ENCODE results near the gene P2RY14.

P2RY14 gene

DNA sequence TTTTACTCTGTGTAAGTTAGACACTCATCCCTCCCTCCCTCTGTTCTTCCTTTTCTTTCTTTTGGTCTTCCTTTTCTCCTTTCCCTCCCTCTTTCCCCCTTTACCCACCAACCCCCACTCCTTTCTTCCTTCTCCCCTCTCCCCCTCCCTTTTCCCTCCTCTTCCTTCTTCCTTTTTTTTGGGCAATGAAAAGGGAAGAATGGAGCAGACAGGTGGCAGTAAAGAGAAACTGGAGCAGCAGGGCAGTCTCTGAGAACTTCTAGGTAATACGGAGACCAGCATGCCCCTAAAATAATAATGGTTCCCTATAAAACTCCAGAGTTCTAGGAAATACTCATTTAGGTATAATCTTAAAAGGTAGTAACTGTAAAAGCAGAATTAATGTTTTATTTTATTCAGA, 63.9 kb downstream of the P2RY14 start:
- no peaks in the 10 kb centered on the region for H3K9me3 ChIP-seq (replicated peaks in 1 of 2; ENCODE audit: control insufficient read depth in 2 of 2, insufficient read depth in 1 of 2, low read depth in 1 of 2, low read length in 2 of 2)
- no peak overlapping the region for H3K9ac ChIP-seq (ENCODE audit: low read depth, low read length, poor library complexity)
- H3K4me2 ChIP-seq (ENCODE audit: insufficient read depth, low read length, poor library complexity, severe bottlenecking), result no peak overlapping the region
- no CpG with 5 or more reads among the region's 1 CpG for WGBS, 2 donors (ENCODE audit: extremely low coverage in 2 of 2, insufficient read length in 2 of 2, insufficient replicate concordance in 1 of 2)
- H2BK15ac ChIP-seq (ENCODE audit: low read length), result no peak overlapping the region
- H3K4me3 ChIP-seq (ENCODE audit: low read length in 2 of 2), result no peak overlapping the region
- no peaks in the 10 kb centered on the region for H3K27me3 ChIP-seq (ENCODE audit: control insufficient read depth in 3 of 3, insufficient read depth in 3 of 3, low read depth in 1 of 3, low read length in 3 of 3)
- no peak overlapping the region for H2AFZ ChIP-seq (ENCODE audit: low read length)
- no peak overlapping the region for H4K8ac ChIP-seq (ENCODE audit: low read depth, low read length)
- no peak overlapping the region for H2BK5ac ChIP-seq (ENCODE audit: low read length)
- H2AK5ac ChIP-seq (ENCODE audit: low read depth, low read length), result no peak overlapping the region
- H2BK120ac ChIP-seq (ENCODE audit: low read depth, low read length), result no peak overlapping the region
- H3K18ac ChIP-seq (ENCODE audit: low read length), result no peak overlapping the region
- H3K4ac ChIP-seq (ENCODE audit: low read length), result no peak overlapping the region
- no peak overlapping the region for H3K14ac ChIP-seq (ENCODE audit: low read length)
- peaks cover 0 to 4% of the 10 kb centered on the region in 2 donors for H3K4me1 ChIP-seq (ENCODE audit: control insufficient read depth in 2 of 2, insufficient read depth in 1 of 2, low read depth in 1 of 2, low read length in 2 of 2)
- no peaks in the 10 kb centered on the region for H3K79me1 ChIP-seq (ENCODE audit: low read depth, low read length)
- no peak for DNase-seq (ENCODE audit: low spot score)
- H3K27ac ChIP-seq (replicated peaks; ENCODE audit: low read length), result no peak overlapping the region
- no peaks in the 10 kb centered on the region for H3K36me3 ChIP-seq (replicated peaks in 1 of 2; ENCODE audit: control insufficient read depth in 2 of 2, insufficient read depth in 2 of 2, low read length in 2 of 2)
- H3K23ac ChIP-seq (ENCODE audit: low read depth, low read length, poor library complexity), result no peak overlapping the region
- H2BK12ac ChIP-seq (ENCODE audit: low read length), result no peak overlapping the region
- H4K91ac ChIP-seq (ENCODE audit: low read depth, low read length, poor library complexity), result no peak overlapping the region

DNA sequence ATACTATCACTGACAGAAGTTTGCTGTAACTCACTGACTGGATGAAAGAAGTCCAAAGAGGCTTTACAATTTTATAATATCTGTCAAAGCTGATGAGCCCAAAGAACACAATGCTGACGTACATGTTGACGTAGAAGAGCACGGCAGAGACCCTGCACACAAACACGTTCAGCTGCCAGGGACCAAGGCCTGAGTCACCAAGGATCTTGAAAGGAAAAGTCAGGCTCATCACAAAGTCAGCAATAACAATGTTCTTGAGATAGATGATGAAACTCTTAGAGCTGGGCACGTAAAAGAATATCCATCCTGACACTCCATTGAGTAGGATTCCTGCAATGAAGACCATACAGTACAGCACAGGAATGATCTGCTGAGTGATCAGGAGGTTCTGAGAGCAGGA, 64.5 kb downstream of the P2RY14 start:
- no peak overlapping the region for H4K91ac ChIP-seq (ENCODE audit: low read depth, low read length, poor library complexity)
- no peak overlapping the region for H3K23ac ChIP-seq (ENCODE audit: low read depth, low read length, poor library complexity)
- H3K27me3 ChIP-seq (ENCODE audit: control insufficient read depth in 3 of 3, insufficient read depth in 3 of 3, low read depth in 1 of 3, low read length in 3 of 3), result no peaks in the 10 kb centered on the region
- H3K14ac ChIP-seq (ENCODE audit: low read length), result no peak overlapping the region
- no peak overlapping the region for H2BK12ac ChIP-seq (ENCODE audit: low read length)
- H4K8ac ChIP-seq (ENCODE audit: low read depth, low read length), result no peak overlapping the region
- WGBS, 2 donors (ENCODE audit: extremely low coverage in 2 of 2, insufficient read length in 2 of 2, insufficient replicate concordance in 1 of 2), result no CpG with 5 or more reads among the region's 5 CpGs
- H3K4ac ChIP-seq (ENCODE audit: low read length), result no peak overlapping the region
- no peak overlapping the region for H3K9ac ChIP-seq (ENCODE audit: low read depth, low read length, poor library complexity)
- no peak overlapping the region for H2AK5ac ChIP-seq (ENCODE audit: low read depth, low read length)
- DNase-seq (ENCODE audit: low spot score), result no peak
- H2BK5ac ChIP-seq (ENCODE audit: low read length), result no peak overlapping the region
- no peaks in the 10 kb centered on the region for H3K36me3 ChIP-seq (replicated peaks in 1 of 2; ENCODE audit: control insufficient read depth in 2 of 2, insufficient read depth in 2 of 2, low read length in 2 of 2)
- H3K4me2 ChIP-seq (ENCODE audit: insufficient read depth, low read length, poor library complexity, severe bottlenecking), result no peak overlapping the region
- H3K18ac ChIP-seq (ENCODE audit: low read length), result no peak overlapping the region
- no peaks in the 10 kb centered on the region for H3K79me1 ChIP-seq (ENCODE audit: low read depth, low read length)
- no peak overlapping the region for H2AFZ ChIP-seq (ENCODE audit: low read length)
- no peak overlapping the region for H3K27ac ChIP-seq (replicated peaks; ENCODE audit: low read length)
- no peaks in the 10 kb centered on the region for H3K9me3 ChIP-seq (replicated peaks in 1 of 2; ENCODE audit: control insufficient read depth in 2 of 2, insufficient read depth in 1 of 2, low read depth in 1 of 2, low read length in 2 of 2)
- no peak overlapping the region for H2BK120ac ChIP-seq (ENCODE audit: low read depth, low read length)
- H2BK15ac ChIP-seq (ENCODE audit: low read length), result no peak overlapping the region
- no peak overlapping the region for H3K4me3 ChIP-seq (ENCODE audit: low read length in 2 of 2)
- peaks cover 0 to 4% of the 10 kb centered on the region in 2 donors for H3K4me1 ChIP-seq (ENCODE audit: control insufficient read depth in 2 of 2, insufficient read depth in 1 of 2, low read depth in 1 of 2, low read length in 2 of 2)

GRCh38 chr3:151213151-151213550, 65.2 kb downstream of the P2RY14 start:
- no peak overlapping the region for H3K14ac ChIP-seq (ENCODE audit: low read length)
- no peak overlapping the region for H2BK15ac ChIP-seq (ENCODE audit: low read length)
- H2BK5ac ChIP-seq (ENCODE audit: low read length), result no peak overlapping the region
- no peak overlapping the region for H3K4ac ChIP-seq (ENCODE audit: low read length)
- no peak overlapping the region for H3K18ac ChIP-seq (ENCODE audit: low read length)
- H3K23ac ChIP-seq (ENCODE audit: low read depth, low read length, poor library complexity), result no peak overlapping the region
- no peak overlapping the region for H3K4me2 ChIP-seq (ENCODE audit: insufficient read depth, low read length, poor library complexity, severe bottlenecking)
- no peaks in the 10 kb centered on the region for H3K27me3 ChIP-seq (ENCODE audit: control insufficient read depth in 3 of 3, insufficient read depth in 3 of 3, low read depth in 1 of 3, low read length in 3 of 3)
- no peak overlapping the region for H3K9ac ChIP-seq (ENCODE audit: low read depth, low read length, poor library complexity)
- H4K8ac ChIP-seq (ENCODE audit: low read depth, low read length), result no peak overlapping the region
- H3K79me1 ChIP-seq (ENCODE audit: low read depth, low read length), result no peaks in the 10 kb centered on the region
- no peak overlapping the region for H3K27ac ChIP-seq (replicated peaks; ENCODE audit: low read length)
- no peak for DNase-seq (ENCODE audit: low spot score)
- H2BK12ac ChIP-seq (ENCODE audit: low read length), result no peak overlapping the region
- peaks cover 0 to 4% of the 10 kb centered on the region in 2 donors for H3K4me1 ChIP-seq (ENCODE audit: control insufficient read depth in 2 of 2, insufficient read depth in 1 of 2, low read depth in 1 of 2, low read length in 2 of 2)
- WGBS, 2 donors (ENCODE audit: extremely low coverage in 2 of 2, insufficient read length in 2 of 2, insufficient replicate concordance in 1 of 2), result no CpG with 5 or more reads among the region's 4 CpGs
- no peak overlapping the region for H2BK120ac ChIP-seq (ENCODE audit: low read depth, low read length)
- no peak overlapping the region for H2AFZ ChIP-seq (ENCODE audit: low read length)
- no peak overlapping the region for H3K4me3 ChIP-seq (ENCODE audit: low read length in 2 of 2)
- no peak overlapping the region for H2AK5ac ChIP-seq (ENCODE audit: low read depth, low read length)
- H3K9me3 ChIP-seq (replicated peaks in 1 of 2; ENCODE audit: control insufficient read depth in 2 of 2, insufficient read depth in 1 of 2, low read depth in 1 of 2, low read length in 2 of 2), result no peaks in the 10 kb centered on the region
- H4K91ac ChIP-seq (ENCODE audit: low read depth, low read length, poor library complexity), result no peak overlapping the region
- H3K36me3 ChIP-seq (replicated peaks in 1 of 2; ENCODE audit: control insufficient read depth in 2 of 2, insufficient read depth in 2 of 2, low read length in 2 of 2), result no peaks in the 10 kb centered on the region

DNA sequence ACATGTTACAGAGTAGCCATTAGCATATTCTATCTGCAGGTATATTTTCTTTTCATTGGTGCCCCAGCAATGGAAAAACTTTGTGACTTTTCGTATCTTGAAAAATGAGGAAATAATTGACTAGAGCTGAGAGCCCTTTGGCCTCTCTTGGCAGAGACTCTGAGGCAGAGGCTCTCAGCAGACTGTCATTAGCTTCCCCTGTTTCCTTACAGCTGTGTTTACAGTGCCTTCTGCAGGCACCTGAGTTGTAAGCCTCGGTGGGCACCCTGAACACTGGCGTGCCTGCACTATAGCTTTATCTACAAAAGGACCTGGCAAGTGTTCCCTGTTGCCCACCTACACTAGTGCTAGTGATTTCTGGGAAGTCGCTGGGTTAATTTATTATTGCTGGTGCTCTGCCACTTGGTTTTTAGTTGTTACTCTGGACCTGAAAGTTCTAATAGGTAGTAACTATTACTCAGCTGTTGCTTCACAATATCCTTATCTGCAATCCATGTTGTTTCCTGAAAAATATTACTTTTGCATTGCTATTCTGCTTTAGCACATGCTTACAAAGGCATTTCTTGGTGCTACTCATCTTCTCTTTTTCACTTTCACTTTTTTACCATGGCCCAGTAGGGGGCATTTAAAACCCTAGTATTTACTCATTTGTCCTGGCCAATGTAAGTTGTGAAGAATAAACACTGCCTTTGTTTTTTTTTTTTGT, 67.5 kb downstream of the P2RY14 start:
- no peak for DNase-seq (ENCODE audit: low spot score)
- H3K18ac ChIP-seq (ENCODE audit: low read length), result no peak overlapping the region
- no peak overlapping the region for H2AK5ac ChIP-seq (ENCODE audit: low read depth, low read length)
- no peak overlapping the region for H3K9ac ChIP-seq (ENCODE audit: low read depth, low read length, poor library complexity)
- H3K79me1 ChIP-seq (ENCODE audit: low read depth, low read length), result no peaks in the 10 kb centered on the region
- no peak overlapping the region for H4K91ac ChIP-seq (ENCODE audit: low read depth, low read length, poor library complexity)
- H2BK120ac ChIP-seq (ENCODE audit: low read depth, low read length), result no peak overlapping the region
- peaks cover 0 to 4% of the 10 kb centered on the region in 2 donors for H3K4me1 ChIP-seq (ENCODE audit: control insufficient read depth in 2 of 2, insufficient read depth in 1 of 2, low read depth in 1 of 2, low read length in 2 of 2)
- H3K4me3 ChIP-seq (ENCODE audit: low read length in 2 of 2), result no peak overlapping the region
- no peak overlapping the region for H2BK15ac ChIP-seq (ENCODE audit: low read length)
- H2BK5ac ChIP-seq (ENCODE audit: low read length), result no peak overlapping the region
- H2AFZ ChIP-seq (ENCODE audit: low read length), result no peak overlapping the region
- H3K27ac ChIP-seq (replicated peaks; ENCODE audit: low read length), result no peak overlapping the region
- no peaks in the 10 kb centered on the region for H3K9me3 ChIP-seq (replicated peaks in 1 of 2; ENCODE audit: control insufficient read depth in 2 of 2, insufficient read depth in 1 of 2, low read depth in 1 of 2, low read length in 2 of 2)
- H2BK12ac ChIP-seq (ENCODE audit: low read length), result no peak overlapping the region
- no peak overlapping the region for H4K8ac ChIP-seq (ENCODE audit: low read depth, low read length)
- no peak overlapping the region for H3K4me2 ChIP-seq (ENCODE audit: insufficient read depth, low read length, poor library complexity, severe bottlenecking)
- no peak overlapping the region for H3K23ac ChIP-seq (ENCODE audit: low read depth, low read length, poor library complexity)
- WGBS, 2 donors (ENCODE audit: extremely low coverage in 2 of 2, insufficient read length in 2 of 2, insufficient replicate concordance in 1 of 2), result no CpG with 5 or more reads among the region's 4 CpGs
- H3K14ac ChIP-seq (ENCODE audit: low read length), result no peak overlapping the region
- no peak overlapping the region for H3K4ac ChIP-seq (ENCODE audit: low read length)
- H3K27me3 ChIP-seq (ENCODE audit: control insufficient read depth in 3 of 3, insufficient read depth in 3 of 3, low read depth in 1 of 3, low read length in 3 of 3), result no peaks in the 10 kb centered on the region
- H3K36me3 ChIP-seq (replicated peaks in 1 of 2; ENCODE audit: control insufficient read depth in 2 of 2, insufficient read depth in 2 of 2, low read length in 2 of 2), result no peaks in the 10 kb centered on the region

Data from neuronal stem cell (in vitro differentiated cells).